Mesothelial cell of epicardium (in vitro differentiated cells): ENCODE results near the gene SND1. TPM values are rescaled to one million over a fixed set of nuclear protein-coding genes. Genes with fewer than 3 reads are reported as not detected.
A peak's percentile ranks its signal among the peaks of the same experiment; 100 is the strongest.

Source experiments
- DNase-seq, 2 experiments: peaks; one replicate each; pipeline ENCODE4 v3.0.0; 2021; ENCODE audit warnings: low spot score in 2 of 2; ENCODE audit not compliant: unreplicated experiment in 2 of 2
- H3K27ac Mint-ChIP-seq: 2 replicates; pipeline ENCODE4 v1.8.0; 2021; ENCODE audit warnings: mixed read lengths
- H3K27me3 Mint-ChIP-seq: 2 replicates; pipeline ENCODE4 v1.8.0; 2021; ENCODE audit warnings: low read depth, mixed read lengths
- H3K36me3 Mint-ChIP-seq: 2 replicates; pipeline ENCODE4 v1.8.0; 2021; ENCODE audit warnings: mixed read lengths
- H3K4me1 Mint-ChIP-seq: 2 replicates; pipeline ENCODE4 v1.8.0; 2021; ENCODE audit warnings: mixed read lengths
- H3K4me3 Mint-ChIP-seq: 2 replicates; pipeline ENCODE4 v1.8.0; 2021; ENCODE audit warnings: mild to moderate bottlenecking, moderate library complexity, mixed read lengths
- H3K9me3 Mint-ChIP-seq: 2 replicates; pipeline ENCODE4 v1.8.0; 2021; ENCODE audit warnings: mixed read lengths
- CTCF ChIP-seq: fragments of 200-600 bp; sonication (generic); IDR thresholded peaks from one replicate; pipeline ENCODE4 v1.5.0; 2021; ENCODE audit warnings: antibody characterized with exemption; ENCODE audit not compliant: unreplicated experiment
- total RNA-seq: library from RNA; stranded (reverse); gene quantifications from 3 replicates; pipeline ENCODE4 v1.2.1, GENCODE V29; 2021

Gene SND1
- total RNA-seq, 1 donor from 2014 or later, result 211 TPM

GRCh38 chr7:128025819-128026218, 373.8 kb downstream of the SND1 start:
- H3K36me3 Mint-ChIP-seq, result peaks cover 10% of the 10 kb centered on the region
- no peak overlapping the region for H3K4me3 Mint-ChIP-seq
- peaks cover 19% of the 10 kb centered on the region for H3K27me3 Mint-ChIP-seq
- H3K27ac Mint-ChIP-seq, result no peak overlapping the region
- peaks cover 23% of the 10 kb centered on the region for H3K4me1 Mint-ChIP-seq
- no peak for DNase-seq
- H3K9me3 Mint-ChIP-seq, result no peaks in the 10 kb centered on the region
- TF ChIP-seq CTCF, result no peak

GRCh38 chr7:128026551-128026950, 374.6 kb downstream of the SND1 start:
- H3K27ac Mint-ChIP-seq, result no peak overlapping the region

GRCh38 chr7:128027485-128027980, 375.5 kb downstream of the SND1 start:
- no peaks in the 10 kb centered on the region for H3K9me3 Mint-ChIP-seq
- H3K4me3 Mint-ChIP-seq, result no peak overlapping the region
- TF ChIP-seq CTCF, result no peak
- DNase-seq, result no peak
- peaks cover 8% of the 10 kb centered on the region for H3K36me3 Mint-ChIP-seq
- no peak overlapping the region for H3K27ac Mint-ChIP-seq
- H3K4me1 Mint-ChIP-seq, result peaks cover 15% of the 10 kb centered on the region
- H3K27me3 Mint-ChIP-seq, result peaks cover 22% of the 10 kb centered on the region

More at GRCh38 chr7:128026551-128026950, 374.6 kb downstream of the SND1 start:
- no peak for TF ChIP-seq CTCF
- peaks cover 19% of the 10 kb centered on the region for H3K27me3 Mint-ChIP-seq
- no peaks in the 10 kb centered on the region for H3K9me3 Mint-ChIP-seq
- H3K36me3 Mint-ChIP-seq, result peaks cover 10% of the 10 kb centered on the region
- H3K4me3 Mint-ChIP-seq, result no peak overlapping the region
- no peak for DNase-seq
- H3K4me1 Mint-ChIP-seq, result peaks cover 20% of the 10 kb centered on the region

GRCh38 chr7:128029405-128029995, 377.5 kb downstream of the SND1 start:
- Mint-ChIP-seq H3K4me3 (no peak overlapping the region), H3K27me3 (peaks cover 42% of the 10 kb centered on the region), H3K9me3 (no peaks in the 10 kb centered on the region), H3K36me3 (peaks cover 8% of the 10 kb centered on the region), H3K4me1 (peaks cover 19% of the 10 kb centered on the region), H3K27ac (no peak overlapping the region)
- no peak for DNase-seq
- no peak for TF ChIP-seq CTCF

- Mint-ChIP-seq H3K4me1 (peaks cover 19% of the 10 kb centered on the region), H3K27me3 (peaks cover 45% of the 10 kb centered on the region), H3K4me3 (peak overlapping the region; percentile 69), H3K9me3 (no peaks in the 10 kb centered on the region), H3K27ac (no peak overlapping the region), H3K36me3 (peaks cover 8% of the 10 kb centered on the region)
- peak in 1 of 2 experiments; percentile 44 for DNase-seq
- TF ChIP-seq CTCF, result no peak
Measured at GRCh38 chr7:128030263-128030653, 378.3 kb downstream of the SND1 start.
